Activated CD8-positive, alpha-beta memory T cell treated with anti-CD3 and anti-CD28 coated beads, Interleukin-2, amount 10 ng/mL, durations not matched to agents 7 days and 5 days (primary cell): ENCODE measurements around the gene VOPP1. TPM values are rescaled to one million over a fixed set of nuclear protein-coding genes. Genes with fewer than 3 reads are reported as not detected.

Experiments
- ATAC-seq: fragments of 150-1000 bp; cut with Tn5 transposase; one replicate; pipeline ENCODE4 v1.10.0; 2021; ENCODE audit warnings: moderate library complexity
- CTCF ChIA-PET: fragments of 350-600 bp; sonication (Branson Sonifier 250); formaldehyde crosslinking; loops from one replicate; lab custom pipeline; 2021; ENCODE audit warnings: antibody characterized with exemption; lab: Charles Lee
- DNase-seq: peaks from one replicate; pipeline ENCODE4 v3.0.0-alpha.2; 2020
- H3K27ac Mint-ChIP-seq: one replicate; pipeline ENCODE4 v1.8.0; 2021; ENCODE audit warnings: mild to moderate bottlenecking, mixed read lengths
- H3K27me3 Mint-ChIP-seq: one replicate; pipeline ENCODE4 v1.8.0; 2021; ENCODE audit warnings: mixed read lengths
- H3K36me3 Mint-ChIP-seq: one replicate; pipeline ENCODE4 v1.8.0; 2021; ENCODE audit warnings: mild to moderate bottlenecking, mixed read lengths
- H3K4me1 Mint-ChIP-seq: one replicate; pipeline ENCODE4 v1.8.0; 2021; ENCODE audit warnings: mixed read lengths
- H3K4me3 Mint-ChIP-seq: one replicate; pipeline ENCODE4 v1.8.0; 2021; ENCODE audit warnings: mild to moderate bottlenecking, moderate library complexity, mixed read lengths
- H3K9me3 Mint-ChIP-seq: one replicate; pipeline ENCODE4 v1.8.0; 2022; ENCODE audit warnings: low read depth, mixed read lengths
- total RNA-seq, 2 experiments: library from RNA; stranded (reverse); gene quantifications; one replicate each; pipeline ENCODE4 v1.2.3, GENCODE V29; 2021

The VOPP1 gene
- total RNA-seq, 2 experiments from 2014 or later: 42.3 to 67.3 TPM

GRCh38 chr7:55532150-55532917 is 40.0 kb downstream of the VOPP1 start:
- ATAC-seq (no peak), DNase-seq (no peak)
- H3K9me3 Mint-ChIP-seq: no peaks in the 10 kb centered on the region
- H3K27me3 Mint-ChIP-seq: peaks cover 10% of the 10 kb centered on the region
- CTCF ChIA-PET: interaction anchor here (2.2 to 3.8 kb wide), 4 partner anchors 8 to 223 kb away, joined by 7 to 33 read pairs (median 15); partner anchors contain the start of gene VOPP1
- peaks cover 20% of the 10 kb centered on the region for H3K36me3 Mint-ChIP-seq
- no peak overlapping the region for H3K4me3 Mint-ChIP-seq
- H3K27ac Mint-ChIP-seq: peak overlapping the region; percentile 21
- peaks cover 65% of the 10 kb centered on the region for H3K4me1 Mint-ChIP-seq

- Mint-ChIP-seq H3K4me3 (no peak overlapping the region), H3K27me3 (peaks cover 10% of the 10 kb centered on the region), H3K4me1 (peaks cover 59% of the 10 kb centered on the region), H3K9me3 (no peaks in the 10 kb centered on the region), H3K36me3 (peaks cover 20% of the 10 kb centered on the region), H3K27ac (no peak overlapping the region)
- no peak for DNase-seq
- CTCF ChIA-PET: no interaction called here
- ATAC-seq: no peak
Measured at GRCh38 chr7:55531536-55531935, 40.8 kb downstream of the VOPP1 start.

GRCh38 chr7:55527307-55527706 is 45.0 kb downstream of the VOPP1 start:
- peaks cover 34% of the 10 kb centered on the region for H3K4me1 Mint-ChIP-seq
- no peaks in the 10 kb centered on the region for H3K9me3 Mint-ChIP-seq
- CTCF ChIA-PET: no interaction called here
- no peak for ATAC-seq
- no peak for DNase-seq
- H3K4me3 Mint-ChIP-seq: no peak overlapping the region
- no peak overlapping the region for H3K27ac Mint-ChIP-seq
- H3K27me3 Mint-ChIP-seq: peaks cover 8% of the 10 kb centered on the region
- peaks cover 15% of the 10 kb centered on the region for H3K36me3 Mint-ChIP-seq

- ATAC-seq (no peak), DNase-seq (no peak)
- CTCF ChIA-PET: no interaction called here
- H3K9me3 Mint-ChIP-seq: no peaks in the 10 kb centered on the region
- peaks cover 29% of the 10 kb centered on the region for H3K4me1 Mint-ChIP-seq
- H3K36me3 Mint-ChIP-seq: peaks cover 11% of the 10 kb centered on the region
- peaks cover 7% of the 10 kb centered on the region for H3K27me3 Mint-ChIP-seq
- no peak overlapping the region for H3K4me3 Mint-ChIP-seq
- H3K27ac Mint-ChIP-seq: no peak overlapping the region
Measured at GRCh38 chr7:55526770-55527169, 45.5 kb downstream of the VOPP1 start.

GRCh38 chr7:55526329-55526728 is 46.0 kb downstream of the VOPP1 start:
- no peak overlapping the region for H3K27ac Mint-ChIP-seq
- DNase-seq: no peak
- peaks cover 25% of the 10 kb centered on the region for H3K4me1 Mint-ChIP-seq
- no peak for ATAC-seq
- H3K4me3 Mint-ChIP-seq: no peak overlapping the region
- H3K27me3 Mint-ChIP-seq: peaks cover 5% of the 10 kb centered on the region
- H3K36me3 Mint-ChIP-seq: peaks cover 7% of the 10 kb centered on the region
- CTCF ChIA-PET: no interaction called here
- no peaks in the 10 kb centered on the region for H3K9me3 Mint-ChIP-seq

GRCh38 chr7:55524558-55525310 is 47.6 kb downstream of the VOPP1 start:
- CTCF ChIA-PET: interaction anchor here (1.4 to 1.7 kb wide), 3 partner anchors 9 to 69 kb away, joined by 4 to 13 read pairs (median 6); no protein-coding TSS in a partner anchor
- no peaks in the 10 kb centered on the region for H3K9me3 Mint-ChIP-seq

GRCh38 chr7:55523366-55523765 is 48.9 kb downstream of the VOPP1 start:
- ATAC-seq (no peak), DNase-seq (no peak)
- Mint-ChIP-seq H3K4me3 (no peak overlapping the region), H3K36me3 (peaks cover 7% of the 10 kb centered on the region), H3K27ac (no peak overlapping the region), H3K4me1 (peaks cover 23% of the 10 kb centered on the region), H3K9me3 (no peaks in the 10 kb centered on the region), H3K27me3 (no peaks in the 10 kb centered on the region)
- CTCF ChIA-PET: interaction anchor here (1.4 to 1.7 kb wide), 2 partner anchors 10 to 70 kb away, joined by 6 to 13 read pairs; no protein-coding TSS in a partner anchor

More at GRCh38 chr7:55524558-55525310, 47.6 kb downstream of the VOPP1 start:
- no peak overlapping the region for H3K27ac Mint-ChIP-seq
- DNase-seq (no peak), ATAC-seq (no peak)
- H3K4me3 Mint-ChIP-seq: no peak overlapping the region
- H3K36me3 Mint-ChIP-seq: peaks cover 1% of the 10 kb centered on the region
- no peaks in the 10 kb centered on the region for H3K27me3 Mint-ChIP-seq
- peaks cover 20% of the 10 kb centered on the region for H3K4me1 Mint-ChIP-seq

- H3K4me1 Mint-ChIP-seq: peaks cover 31% of the 10 kb centered on the region
- H3K27ac Mint-ChIP-seq: no peak overlapping the region
- no peaks in the 10 kb centered on the region for H3K27me3 Mint-ChIP-seq
- DNase-seq (no peak), ATAC-seq (no peak)
- H3K4me3 Mint-ChIP-seq: no peak overlapping the region
- H3K36me3 Mint-ChIP-seq: peaks cover 15% of the 10 kb centered on the region
- no peaks in the 10 kb centered on the region for H3K9me3 Mint-ChIP-seq
- CTCF ChIA-PET: no interaction called here
Measured at GRCh38 chr7:55521917-55522902, 50.1 kb downstream of the VOPP1 start.

GRCh38 chr7:55521512-55521911 is 50.8 kb downstream of the VOPP1 start:
- CTCF ChIA-PET: no interaction called here
- H3K9me3 Mint-ChIP-seq: no peaks in the 10 kb centered on the region
- peaks cover 34% of the 10 kb centered on the region for H3K4me1 Mint-ChIP-seq
- H3K27me3 Mint-ChIP-seq: no peaks in the 10 kb centered on the region
- DNase-seq: no peak
- ATAC-seq: no peak
- no peak overlapping the region for H3K27ac Mint-ChIP-seq
- H3K4me3 Mint-ChIP-seq: no peak overlapping the region
- H3K36me3 Mint-ChIP-seq: peaks cover 17% of the 10 kb centered on the region

- no peak for DNase-seq
- ATAC-seq: no peak
- Mint-ChIP-seq H3K27me3 (no peaks in the 10 kb centered on the region), H3K36me3 (peaks cover 18% of the 10 kb centered on the region), H3K4me1 (peaks cover 43% of the 10 kb centered on the region), H3K9me3 (no peaks in the 10 kb centered on the region), H3K27ac (no peak overlapping the region), H3K4me3 (no peak overlapping the region)
- CTCF ChIA-PET: no interaction called here
Measured at GRCh38 chr7:55520426-55521140, 51.7 kb downstream of the VOPP1 start.

- no peak overlapping the region for H3K27ac Mint-ChIP-seq
- DNase-seq (no peak), ATAC-seq (no peak)
- no peaks in the 10 kb centered on the region for H3K9me3 Mint-ChIP-seq
- peaks cover 16% of the 10 kb centered on the region for H3K36me3 Mint-ChIP-seq
- peaks cover 33% of the 10 kb centered on the region for H3K4me1 Mint-ChIP-seq
- H3K4me3 Mint-ChIP-seq: no peak overlapping the region
- H3K27me3 Mint-ChIP-seq: no peaks in the 10 kb centered on the region
- CTCF ChIA-PET: interaction anchor here (1.0 kb wide), 1 partner anchor 10 kb away, joined by 3 read pairs; no protein-coding TSS in a partner anchor
Measured at GRCh38 chr7:55518836-55519235, 53.5 kb downstream of the VOPP1 start.

- no peaks in the 10 kb centered on the region for H3K27me3 Mint-ChIP-seq
- no peak overlapping the region for H3K27ac Mint-ChIP-seq
- H3K36me3 Mint-ChIP-seq: peaks cover 16% of the 10 kb centered on the region
- peaks cover 28% of the 10 kb centered on the region for H3K4me1 Mint-ChIP-seq
- no peaks in the 10 kb centered on the region for H3K9me3 Mint-ChIP-seq
- CTCF ChIA-PET: interaction anchor here (2.0 kb wide), 1 partner anchor 16 kb away, joined by 6 read pairs; no protein-coding TSS in a partner anchor
- H3K4me3 Mint-ChIP-seq: no peak overlapping the region
- DNase-seq: no peak
- ATAC-seq: no peak
Measured at GRCh38 chr7:55517936-55518689, 54.2 kb downstream of the VOPP1 start.
